GM21367 (cell line): ENCODE measurements around the gene TRIM47.

Experiments used
- ATAC-seq: cut with Tn5 transposase; IDR thresholded peaks from one replicate; pipeline ENCODE4 v1.9.1; 2021; ENCODE audit not compliant: unreplicated experiment

Gene TRIM47

DNA sequence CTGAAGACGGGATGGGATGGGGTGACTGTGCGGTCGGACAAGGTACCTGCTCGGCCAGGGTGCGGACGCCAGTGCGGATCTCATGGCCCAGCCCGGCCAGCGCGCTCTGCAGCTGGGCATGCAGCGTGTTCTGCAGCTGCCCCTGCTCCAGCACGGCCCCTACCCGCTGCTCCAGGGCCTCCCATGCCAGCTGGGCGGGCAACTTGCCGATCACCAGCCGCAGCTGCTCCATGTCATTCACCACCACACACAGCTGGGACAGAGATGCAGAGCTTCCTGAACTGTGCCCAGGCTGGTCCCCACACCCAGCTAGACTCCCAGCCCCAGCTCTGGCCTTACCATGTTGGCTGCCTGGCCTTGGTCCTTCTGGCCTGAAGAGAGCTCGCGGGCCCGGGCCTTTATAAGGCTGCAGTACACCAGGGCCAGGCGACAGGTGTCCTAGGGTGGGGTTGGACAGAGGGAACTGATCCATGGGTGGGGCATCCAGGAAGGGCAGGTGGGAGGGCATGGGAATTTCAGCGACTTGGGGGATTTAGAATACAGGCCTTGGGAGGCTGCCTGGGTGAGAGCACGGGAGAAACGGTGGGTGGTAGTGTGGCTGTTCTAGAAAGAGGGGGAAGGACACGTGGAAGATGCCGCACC, 44.0 kb downstream of the TRIM47 start:
- ATAC-seq: no peak

DNA sequence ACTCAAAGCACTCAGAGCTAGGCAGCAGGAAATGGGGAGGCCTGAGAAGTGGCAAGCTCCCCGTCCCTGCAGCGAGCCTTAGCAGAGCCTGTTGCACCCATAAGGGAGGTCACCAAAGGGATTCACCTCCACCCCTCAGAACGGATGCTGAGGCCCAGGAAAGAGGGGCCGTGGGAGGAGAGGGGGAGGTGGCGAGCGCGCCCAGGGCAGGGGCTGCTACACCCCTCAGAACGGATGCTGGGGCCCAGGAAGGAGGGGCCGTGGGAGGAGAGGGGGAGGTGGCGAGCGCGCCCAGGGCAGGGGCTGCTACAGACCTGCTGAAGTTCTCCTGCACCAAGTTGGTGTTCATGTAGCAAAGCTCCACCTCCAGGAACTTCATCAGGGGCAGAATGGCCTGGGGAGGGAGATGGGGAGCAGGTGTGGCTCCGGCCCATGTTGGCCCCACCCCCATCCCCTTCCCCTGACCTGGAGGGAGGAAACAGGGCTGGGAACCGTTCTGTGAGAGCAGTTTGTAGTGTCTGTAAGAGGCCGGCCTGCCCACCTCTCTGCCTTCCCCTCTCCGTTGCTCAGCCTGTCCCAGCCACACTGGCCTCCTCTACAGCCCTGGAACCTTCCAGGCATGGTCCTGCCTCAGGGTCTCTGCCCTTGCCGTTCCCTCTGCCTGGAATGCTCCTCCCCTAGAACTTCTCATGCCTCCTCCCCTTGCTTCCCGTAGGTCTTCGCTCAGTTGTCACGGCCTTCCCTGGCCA, 45.6 kb downstream of the TRIM47 start:
- ATAC-seq: no peak

DNA sequence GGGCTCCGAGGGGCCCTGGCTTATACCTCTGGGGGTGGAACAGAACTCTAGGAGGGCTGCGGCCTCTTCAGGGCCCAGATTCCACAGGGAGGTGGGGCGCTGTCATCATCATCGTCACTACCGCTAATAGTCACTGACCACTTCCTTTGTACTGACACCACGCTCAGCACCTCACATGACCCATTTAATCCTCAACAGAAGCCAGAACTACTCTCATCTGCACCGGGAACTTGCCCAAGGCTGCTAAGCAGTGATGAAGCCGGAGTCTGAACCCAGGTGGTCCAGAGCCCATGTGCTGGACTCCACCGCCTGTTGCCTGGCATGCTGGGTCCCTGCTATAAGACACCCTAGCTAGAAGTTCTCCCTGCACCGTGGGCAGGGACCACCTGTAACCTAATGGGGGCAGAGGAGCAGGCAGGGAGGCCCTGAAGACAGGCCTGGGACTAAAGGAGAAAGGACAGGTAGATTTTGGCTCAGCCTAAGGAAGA, 46.2 kb downstream of the TRIM47 start:
- ATAC-seq: no peak

DNA sequence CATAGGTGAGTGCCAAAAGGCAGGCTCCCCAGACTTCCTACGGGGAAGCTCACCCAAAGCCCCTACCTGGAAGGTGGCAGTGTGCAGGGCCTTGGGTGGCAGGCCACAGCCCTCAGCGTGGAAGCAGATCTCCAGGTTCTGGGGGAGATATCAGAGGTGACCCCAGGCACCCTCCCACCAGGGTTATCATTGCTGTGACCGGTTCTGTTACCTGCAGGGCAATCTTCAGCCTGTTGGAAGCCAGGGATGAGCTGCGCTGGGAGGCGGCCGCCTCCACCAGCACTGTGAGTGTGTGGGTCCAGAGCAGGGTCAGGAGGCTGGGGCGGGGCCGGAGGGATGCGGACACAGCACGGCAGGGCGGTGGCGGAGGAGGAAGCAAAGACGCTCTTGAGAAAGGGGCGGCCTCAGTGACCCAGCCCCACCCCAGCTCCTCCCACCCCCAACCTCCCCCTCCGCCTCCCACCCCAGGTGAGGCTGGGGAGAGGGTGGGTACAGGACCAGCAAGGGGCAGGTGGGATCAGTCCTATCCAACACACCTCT, 47.3 kb downstream of the TRIM47 start:
- ATAC-seq: no peak

DNA sequence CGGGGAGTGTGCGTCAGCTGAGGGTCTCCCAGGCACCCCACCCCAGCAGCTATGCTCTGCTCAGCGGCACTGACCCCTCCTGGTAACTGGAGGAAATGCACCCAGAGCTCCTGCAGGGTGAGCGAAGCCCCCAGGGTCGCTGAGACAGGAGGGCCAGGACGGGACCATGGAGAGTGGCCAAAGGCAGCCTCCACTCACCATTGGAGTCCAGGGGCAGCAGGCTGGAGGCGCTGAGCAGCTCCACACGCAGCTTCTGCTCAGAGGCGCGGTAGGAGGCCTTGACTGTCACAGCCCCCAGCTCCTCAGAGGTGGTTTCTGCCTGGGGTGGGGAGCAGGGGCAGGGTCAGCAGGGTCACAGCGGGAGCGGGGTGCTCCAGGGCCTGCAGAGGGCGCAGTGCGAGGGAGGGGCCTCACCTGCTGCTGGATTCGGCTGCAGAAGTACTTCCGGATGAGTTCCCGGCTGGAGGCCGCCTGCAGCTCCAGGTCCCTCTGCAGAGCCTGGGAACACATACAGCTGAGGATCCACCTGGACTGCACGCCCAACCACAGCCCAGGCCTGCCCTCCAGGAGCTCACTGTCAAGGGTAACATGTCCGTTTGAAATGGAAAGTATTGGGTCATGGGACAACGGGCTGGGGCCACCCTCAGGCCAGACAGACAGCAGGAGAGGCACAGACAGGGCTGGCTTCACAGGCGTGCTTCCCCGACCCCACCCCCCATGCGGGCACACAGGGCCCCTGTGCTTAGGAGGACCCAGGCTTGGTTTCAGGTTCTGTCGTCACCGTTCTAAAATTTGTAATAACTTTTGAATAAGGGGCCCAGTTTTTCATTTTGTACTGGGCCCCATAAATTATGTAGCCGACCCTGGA, 48.0 kb downstream of the TRIM47 start:
- no peak for ATAC-seq

DNA sequence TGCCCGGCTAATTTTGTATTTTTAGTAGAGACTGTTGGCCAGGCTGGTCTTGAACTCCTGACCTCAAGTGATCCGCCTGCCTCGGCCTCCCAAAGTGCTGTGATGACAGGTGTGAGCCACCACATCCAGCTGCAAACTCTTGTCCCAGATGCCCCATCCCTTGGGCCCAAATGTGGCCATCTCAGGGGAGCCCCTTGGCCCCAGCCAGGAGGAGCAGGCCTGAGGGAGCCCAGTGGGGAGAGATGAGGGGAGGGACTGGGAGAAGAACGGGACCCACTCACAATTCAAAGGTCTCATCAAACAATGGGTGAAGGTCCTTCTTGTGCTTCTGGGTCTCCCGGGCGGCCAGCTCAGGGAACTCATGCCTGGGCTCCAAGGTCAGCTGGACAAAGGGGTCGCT, 48.6 kb downstream of the TRIM47 start:
- ATAC-seq: no peak

DNA sequence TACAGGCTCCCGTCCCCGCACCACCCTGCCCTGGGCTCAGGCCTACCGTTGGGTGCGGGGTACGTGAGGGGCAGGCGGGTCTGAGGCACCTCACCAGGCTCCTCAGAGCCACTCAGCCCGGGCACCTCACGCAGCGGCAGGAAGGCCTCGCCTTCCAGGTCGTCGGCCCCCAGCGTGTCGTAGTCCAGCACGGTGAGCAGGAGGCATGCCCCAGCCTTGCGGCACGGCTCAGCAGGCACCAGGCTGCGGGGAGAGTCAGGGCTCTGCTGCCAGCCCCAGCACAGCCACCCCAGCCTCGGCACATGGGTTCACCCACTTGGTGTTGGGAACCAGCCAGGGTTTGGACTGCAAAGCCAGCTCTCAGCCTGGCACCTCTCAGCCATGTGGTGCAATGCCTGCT, 49.6 kb downstream of the TRIM47 start:
- no peak for ATAC-seq

DNA sequence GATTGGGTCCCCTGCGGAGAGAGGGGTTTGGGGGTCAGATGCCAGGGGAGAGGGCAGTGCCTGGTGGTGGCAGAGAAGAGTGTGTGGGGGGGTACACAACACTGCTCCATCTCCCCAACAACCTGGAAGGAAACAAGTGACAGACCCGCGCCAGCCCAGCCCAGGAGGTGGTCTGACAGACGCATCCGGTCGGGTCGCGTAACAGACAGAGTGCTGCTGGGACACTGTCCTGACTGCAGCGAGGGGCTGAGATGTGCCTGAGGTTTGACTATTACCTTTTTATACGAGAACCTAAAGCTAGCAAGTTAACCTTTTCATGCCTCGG, 50.3 kb downstream of the TRIM47 start:
- no peak for ATAC-seq

DNA sequence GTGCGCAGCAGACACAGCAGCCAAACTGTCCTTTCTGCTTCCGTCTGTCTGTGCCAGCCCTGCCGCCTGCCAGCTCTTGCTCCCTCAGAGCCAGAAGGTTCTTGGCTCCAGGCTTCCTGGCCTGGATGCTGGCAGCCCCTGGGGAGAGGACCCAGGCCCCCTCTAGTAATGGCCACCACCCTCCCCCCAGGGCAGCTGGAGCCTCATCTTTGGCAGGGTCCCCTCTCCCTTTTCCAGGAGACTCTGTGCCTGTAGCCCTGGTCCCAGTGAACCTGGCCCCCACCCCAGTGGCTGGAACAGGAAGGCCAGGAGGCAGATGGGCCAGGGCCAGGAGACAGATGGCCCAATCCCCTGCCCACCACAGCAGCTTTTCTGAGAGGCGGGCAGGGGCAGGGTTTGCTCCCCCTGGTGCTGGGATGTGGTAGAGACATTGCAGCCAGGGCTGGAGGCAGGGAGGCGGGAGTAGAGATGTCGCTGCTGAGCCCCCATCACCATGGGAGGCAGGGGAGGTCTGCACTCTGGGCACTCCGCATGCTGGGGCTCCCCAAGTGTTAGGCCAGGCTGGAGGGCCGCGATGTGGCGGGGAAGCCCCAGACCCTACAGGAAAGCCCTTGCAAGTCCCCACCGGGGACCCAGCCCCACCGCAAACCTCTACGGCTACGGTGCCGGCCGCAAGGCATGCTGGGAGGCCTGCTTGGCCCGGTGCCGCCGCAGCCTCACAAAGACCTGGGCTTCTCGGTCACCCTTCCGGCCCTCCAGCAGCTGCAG, 50.9 kb downstream of the TRIM47 start:
- no peak for ATAC-seq

DNA sequence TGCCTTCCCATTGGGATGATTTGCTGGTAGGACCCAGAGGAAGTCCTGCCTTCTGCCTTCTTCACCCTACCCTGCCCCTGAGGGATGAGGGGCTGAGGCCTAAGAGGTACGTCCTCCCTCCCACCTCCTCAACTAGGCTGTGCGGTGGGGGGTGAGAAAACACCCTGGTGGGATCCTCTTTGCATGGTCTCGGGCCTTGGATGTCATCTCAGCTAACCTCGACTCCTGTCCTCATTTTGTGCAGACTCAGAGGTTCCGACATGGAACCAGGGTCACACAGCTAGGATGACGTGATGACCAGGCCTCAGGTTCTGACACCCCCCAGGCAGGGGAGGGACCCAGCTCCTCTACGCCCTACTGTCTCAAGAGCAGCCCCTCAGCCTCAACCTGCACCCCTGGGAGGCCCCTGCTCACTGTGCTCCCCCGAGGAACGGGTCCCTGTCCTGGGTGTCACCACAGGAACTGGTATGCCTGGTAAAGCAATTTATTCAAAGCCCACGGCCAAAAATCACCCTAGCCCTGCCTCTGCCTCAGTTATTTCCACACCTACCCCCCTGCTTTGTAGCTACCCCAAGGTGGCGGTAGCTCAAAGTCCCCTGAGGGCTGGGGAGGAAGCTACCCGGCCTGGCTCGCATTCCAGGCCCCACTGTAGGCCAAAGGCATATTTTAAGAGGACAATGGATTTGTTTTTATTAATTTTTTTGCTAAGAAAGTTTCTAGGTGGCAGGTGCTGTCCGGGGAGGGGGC, 51.6 kb downstream of the TRIM47 start:
- ATAC-seq: no peak

DNA sequence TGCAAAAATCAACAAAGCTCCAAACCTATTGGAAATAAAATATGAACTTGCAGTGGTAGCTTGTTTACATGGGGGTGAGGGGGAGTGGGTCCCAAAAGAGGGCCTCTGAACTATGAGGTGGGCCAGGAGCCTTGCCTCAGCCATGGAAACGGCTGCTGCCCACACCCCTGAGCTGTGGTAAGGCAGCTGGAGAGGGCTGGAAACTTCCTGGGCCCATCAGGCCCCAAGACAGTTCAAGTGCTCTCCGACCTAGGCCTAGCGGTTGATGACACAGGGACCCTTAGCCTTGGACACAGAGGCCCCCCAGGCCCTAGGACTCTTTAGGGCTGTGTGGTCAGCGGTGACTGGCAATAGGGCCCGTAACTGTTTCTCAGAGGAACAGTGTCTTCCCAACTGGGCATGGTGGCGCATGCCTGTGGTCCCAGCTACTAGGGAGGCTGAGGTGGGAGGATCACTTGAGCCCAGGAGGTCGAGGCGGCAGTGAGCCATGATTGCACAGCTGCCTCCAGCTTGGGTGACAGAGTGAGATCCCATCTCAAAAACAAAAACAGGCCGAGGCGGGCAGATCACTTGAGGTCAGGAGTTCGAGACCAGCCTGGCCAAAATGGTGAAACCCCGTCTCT, 52.5 kb downstream of the TRIM47 start:
- ATAC-seq: no peak

DNA sequence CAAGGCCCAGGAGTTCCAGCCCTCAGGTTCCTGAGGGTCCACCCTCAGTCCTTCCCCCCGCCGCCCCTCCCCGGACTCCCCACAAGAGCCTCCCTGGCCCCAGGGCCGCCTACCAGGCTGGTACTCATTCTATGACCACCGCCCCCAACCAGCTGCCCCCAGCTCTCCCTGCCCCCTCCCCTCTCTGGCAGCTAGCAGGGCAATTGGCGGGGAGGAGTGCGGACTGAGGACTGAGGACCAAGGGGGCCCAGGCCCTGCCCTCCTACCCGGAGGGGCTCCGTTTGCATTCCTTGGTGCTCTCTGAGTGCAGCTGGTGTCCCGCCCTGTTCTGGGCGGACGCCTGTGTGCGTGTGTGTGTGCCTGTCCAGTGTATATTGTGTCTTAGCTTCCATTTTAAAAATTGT, 53.2 kb downstream of the TRIM47 start:
- ATAC-seq: no peak

DNA sequence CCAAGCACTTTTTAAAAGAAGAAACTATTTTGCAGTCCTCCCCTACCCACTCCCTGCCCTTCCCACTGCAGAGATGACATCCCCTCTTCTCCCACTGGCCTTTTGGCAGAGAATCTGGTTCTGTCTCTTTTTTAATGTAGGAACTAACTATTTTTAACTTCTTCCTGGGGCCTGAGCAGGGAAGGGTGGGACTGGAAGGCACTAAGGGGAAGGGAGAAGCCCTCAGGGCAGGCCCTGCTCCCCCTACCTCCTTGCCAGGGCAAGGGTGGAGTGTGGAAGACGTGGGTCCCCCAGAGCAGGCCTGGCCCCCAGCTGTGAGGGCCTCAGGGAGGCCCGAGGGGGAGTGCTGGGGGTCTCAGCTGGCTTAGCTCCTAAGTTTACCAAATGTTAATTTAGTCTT, 53.7 kb downstream of the TRIM47 start:
- ATAC-seq: no peak
